HG03565 (cell line): Measurements from ENCODE around the gene FHIT.
"Not testable (repeated sequence)": the region's sequence is repeated elsewhere in the genome, so short reads cannot be mapped to it uniquely, and the experiment has no call there.

Experiments
- ATAC-seq: cut with Tn5 transposase; IDR thresholded peaks from one replicate; pipeline ENCODE4 v1.9.1; 2021; ENCODE audit warnings: mild to moderate bottlenecking, moderate library complexity; ENCODE audit not compliant: unreplicated experiment

Gene FHIT

DNA sequence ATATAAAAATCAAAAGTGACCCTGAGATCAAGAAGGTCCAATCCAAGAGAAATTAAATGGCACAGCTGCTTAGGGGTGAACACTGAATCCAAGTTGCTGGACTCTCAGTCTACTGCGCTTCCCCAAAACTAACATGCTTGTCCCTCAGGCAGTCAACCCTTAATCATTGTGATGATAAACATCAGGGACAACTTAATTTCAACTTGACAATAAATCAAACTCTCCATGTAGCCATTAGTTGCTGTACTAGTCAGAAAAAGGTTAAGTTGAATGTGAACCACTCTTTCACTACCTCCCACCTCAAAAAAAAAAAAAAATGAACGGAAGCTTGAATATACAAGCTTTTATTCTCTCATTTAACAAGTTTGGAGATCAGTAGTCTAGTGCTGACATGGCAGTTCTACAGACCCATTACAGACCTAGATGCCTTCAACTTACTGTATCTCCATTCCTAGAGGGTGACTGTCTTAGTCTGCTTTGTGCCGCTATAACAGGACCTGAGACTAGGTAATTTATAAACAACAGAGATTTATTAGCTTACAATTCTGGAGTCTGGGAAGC is 185.7 kb downstream of the FHIT start:
- ATAC-seq = no peak

GRCh38 chr3:61061092-61061723 is 190.0 kb downstream of the FHIT start:
- no peak for ATAC-seq

DNA sequence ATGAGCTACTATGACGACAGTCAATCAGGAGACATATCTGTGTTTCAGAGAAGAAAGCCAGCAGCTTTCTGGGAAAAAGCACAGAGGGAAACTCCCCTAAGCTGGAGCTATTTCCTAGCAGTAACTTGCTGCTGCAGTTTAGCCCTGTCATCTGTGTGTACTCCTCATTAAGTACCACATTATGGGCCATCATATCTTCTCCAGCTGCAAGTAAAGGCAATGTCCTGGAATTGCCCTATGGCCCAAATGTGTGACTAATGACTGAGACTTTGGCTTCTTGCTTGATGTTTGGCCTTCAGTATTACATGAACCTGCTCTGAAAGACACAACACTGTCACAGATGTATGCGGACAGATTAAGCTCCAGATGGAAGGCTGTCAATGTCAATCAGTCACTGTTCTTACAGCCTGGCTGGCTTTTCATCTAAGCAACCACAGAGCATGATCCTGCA is 190.8 kb downstream of the FHIT start:
- no peak for ATAC-seq

DNA sequence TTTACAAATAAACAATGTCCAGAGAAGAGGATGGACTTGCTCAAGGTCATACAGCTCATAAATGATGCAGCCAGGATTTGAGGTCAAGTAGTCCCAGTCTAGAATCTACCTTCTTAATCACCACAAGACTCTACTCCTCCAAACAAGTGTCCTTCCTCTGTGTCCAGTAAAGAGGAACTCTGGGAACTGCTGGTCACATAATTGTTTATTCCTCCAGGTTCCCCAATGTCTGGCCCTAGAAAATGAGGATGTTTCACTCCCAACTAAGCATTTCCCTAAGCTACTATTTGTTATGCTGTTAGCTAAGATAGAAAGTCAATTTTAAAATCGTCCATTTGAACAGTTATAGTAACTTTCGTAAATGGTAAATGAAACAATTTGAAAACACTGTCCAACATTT is 192.4 kb downstream of the FHIT start:
- ATAC-seq = no peak

DNA sequence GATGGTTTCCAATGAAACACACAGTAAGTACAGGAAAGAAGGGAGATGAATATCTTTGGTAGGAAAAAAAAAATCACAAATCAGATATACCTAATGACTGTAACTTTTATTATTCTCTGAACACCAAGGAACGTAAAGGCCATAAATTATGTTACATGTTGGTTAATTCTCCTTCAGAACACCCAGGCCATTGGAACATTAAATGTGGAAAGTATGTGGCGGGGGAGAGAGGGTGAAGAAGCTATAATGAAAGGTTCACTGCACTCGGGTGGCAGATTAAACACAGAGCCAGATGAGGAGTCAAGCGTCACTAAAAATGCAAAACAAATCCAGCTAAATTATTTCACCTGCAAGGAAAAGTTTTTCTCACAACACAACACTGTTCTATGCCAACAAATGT is 193.8 kb downstream of the FHIT start:
- ATAC-seq = no peak

DNA sequence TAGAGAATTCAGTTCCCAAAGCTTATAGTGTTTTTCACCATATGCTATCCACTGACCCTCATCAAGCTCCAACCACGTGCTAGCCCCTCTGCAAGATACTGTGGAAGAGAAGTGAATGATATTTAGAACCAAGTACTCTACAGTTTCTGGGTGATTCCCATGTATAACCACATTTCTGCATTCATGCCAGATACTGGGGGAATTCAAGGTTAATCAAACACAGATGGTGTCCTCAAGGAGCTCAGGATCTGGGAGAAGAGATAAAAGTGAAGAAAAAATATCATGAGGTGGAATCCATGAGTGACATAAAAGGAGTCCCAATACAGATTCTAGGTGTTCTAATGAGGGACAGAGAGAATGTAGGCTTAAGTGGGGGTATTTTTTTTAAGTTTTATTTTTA is 195.8 kb downstream of the FHIT start:
- no peak for ATAC-seq

DNA sequence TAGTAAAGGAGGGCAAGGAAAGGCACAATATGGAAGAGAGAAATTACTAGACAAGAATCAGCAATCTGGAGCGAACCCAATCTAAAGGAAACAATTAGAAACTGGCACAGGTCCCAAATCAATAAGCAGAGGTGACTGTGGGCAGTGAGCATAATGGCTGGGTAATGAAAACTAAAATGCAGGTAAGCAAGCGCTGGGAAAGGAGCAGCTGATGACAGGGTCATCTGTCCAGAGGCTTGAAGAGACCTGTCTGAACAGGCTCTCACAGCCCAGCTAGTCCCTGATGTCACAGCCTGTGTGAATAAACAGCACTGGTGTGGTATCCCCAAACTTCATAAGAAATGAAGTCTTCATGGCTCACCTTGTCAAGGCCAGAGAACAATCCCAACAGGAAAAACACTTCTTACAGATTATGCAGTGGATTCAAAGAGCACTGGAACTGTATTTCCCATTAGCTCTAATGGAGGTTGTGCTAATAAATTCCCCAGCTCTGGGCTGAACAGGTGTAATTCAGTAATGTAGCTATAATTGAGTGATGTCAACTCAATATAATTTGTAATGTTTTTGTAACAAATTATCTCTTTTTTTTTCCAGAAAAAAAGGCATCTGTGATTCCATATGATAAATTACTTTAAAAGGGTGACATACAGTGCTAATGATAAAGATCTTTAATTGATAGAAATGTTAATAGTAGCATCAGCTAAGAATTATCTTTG is 197.3 kb downstream of the FHIT start:
- ATAC-seq = no peak

DNA sequence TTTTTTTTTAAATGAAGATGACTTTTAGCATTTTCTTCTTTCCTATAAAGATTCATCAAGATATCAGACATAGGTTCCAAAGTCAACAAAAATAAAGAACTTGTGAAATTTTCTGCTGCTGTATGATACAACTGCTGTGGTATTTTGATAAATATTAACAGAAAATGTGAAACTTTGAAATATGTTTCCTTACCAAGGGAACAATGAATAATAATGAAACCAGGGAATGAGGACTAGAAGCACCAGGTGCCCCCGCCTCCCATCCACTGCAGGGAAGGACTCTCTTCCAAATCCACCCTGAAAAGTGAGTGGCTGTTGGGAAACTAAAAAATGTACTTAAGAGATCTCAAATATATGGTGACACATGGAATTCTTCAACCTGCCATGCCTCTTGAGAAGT is 198.4 kb downstream of the FHIT start:
- ATAC-seq = no peak

- ATAC-seq = no peak
Measured at GRCh38 chr3:61051666-61052065, 199.6 kb downstream of the FHIT start.

DNA sequence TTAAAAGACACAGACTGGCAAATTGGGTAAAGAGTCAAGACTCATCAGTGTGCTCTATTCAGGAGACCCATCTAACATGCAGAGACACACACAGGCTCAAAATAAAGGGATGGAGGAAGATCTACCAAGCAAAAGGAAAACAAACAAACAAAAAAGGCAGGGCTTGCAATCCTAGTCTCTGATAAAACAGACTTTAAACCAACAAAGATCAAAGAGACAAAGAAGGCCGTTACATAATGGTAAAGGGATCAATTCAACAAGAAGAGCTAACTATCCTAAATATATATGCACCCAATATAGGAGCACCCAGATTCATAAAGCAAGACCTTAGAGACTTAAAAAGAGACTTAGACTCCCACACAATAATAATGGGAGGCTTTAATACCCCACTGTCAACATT is 206.1 kb downstream of the FHIT start:
- ATAC-seq = not testable (repeated sequence)

- no peak for ATAC-seq
Measured at GRCh38 chr3:61043156-61043555, 208.1 kb downstream of the FHIT start.

GRCh38 chr3:61040618-61041017 is 210.6 kb downstream of the FHIT start:
- no peak for ATAC-seq

- ATAC-seq = no peak
Measured at GRCh38 chr3:61035573-61035972, 215.7 kb downstream of the FHIT start.

DNA sequence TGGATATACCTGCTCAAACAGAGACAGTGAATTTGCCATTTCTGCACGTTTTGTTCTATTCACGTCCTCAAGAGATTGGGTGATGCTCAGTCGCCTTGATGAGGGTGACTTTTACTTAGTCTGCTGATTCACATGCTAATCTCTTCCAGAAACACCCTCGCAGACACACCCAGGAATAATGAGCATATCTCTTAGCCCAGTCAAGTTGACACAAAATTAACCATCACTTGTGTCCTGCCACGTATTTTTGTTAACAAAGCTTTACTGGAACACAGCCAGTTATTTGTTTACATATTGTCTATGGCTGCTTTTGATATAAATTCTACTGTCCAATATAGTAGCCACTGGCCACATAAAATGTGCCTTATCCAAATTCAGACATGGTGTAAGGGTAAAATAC is 218.3 kb downstream of the FHIT start:
- no peak for ATAC-seq

GRCh38 chr3:61031503-61031902 is 219.7 kb downstream of the FHIT start:
- no peak for ATAC-seq

DNA sequence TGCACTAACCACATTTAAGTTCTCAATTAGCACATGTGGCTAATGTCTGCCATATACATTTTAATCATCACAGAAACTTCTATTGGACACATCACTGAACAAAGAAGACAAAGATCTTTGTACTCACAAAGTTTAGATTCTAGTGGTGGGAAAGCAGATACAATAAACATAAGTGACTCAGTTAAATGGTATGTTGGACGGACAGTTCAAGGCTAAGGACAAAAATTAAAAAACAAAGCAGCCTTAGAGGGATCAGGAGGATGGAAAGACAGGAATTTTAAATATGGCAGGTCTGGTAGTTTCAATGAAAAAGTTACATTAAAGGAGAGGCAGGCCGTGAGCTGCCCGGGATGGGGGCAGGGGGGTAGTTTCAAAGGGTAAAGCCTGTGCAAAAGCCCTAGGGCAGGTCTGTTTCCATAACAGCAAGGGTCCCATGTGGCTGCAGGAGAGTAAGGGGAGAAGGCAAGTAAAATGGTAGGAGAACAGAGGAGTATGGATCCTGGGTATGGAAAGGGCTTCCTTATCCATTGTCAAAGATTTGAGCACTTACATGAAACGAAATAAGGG is 220.7 kb downstream of the FHIT start:
- no peak for ATAC-seq

- ATAC-seq = no peak
Measured at GRCh38 chr3:61029194-61029593, 222.1 kb downstream of the FHIT start.

GRCh38 chr3:61018807-61019206 is 232.4 kb downstream of the FHIT start:
- ATAC-seq = no peak

DNA sequence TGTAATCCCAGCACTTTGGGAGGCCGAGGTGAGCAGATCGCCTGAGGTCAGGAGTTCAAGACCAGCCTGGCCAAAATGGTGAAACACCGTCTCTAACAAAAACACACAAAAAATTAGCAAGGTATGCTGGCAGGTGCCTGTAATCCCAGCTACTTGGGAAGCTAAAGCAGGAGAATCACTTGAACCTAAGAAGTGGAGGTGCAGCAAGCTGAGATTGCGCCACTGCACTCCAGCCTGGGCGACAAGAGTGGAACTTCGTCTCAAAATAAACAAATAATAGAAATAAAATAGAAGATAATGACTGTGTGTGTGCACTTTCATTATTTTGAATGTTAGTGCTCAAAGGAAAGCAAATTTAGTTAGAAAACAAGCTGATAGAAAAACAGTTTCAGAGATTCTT is 234.2 kb downstream of the FHIT start:
- ATAC-seq = not testable (repeated sequence)

- no peak for ATAC-seq
Measured at GRCh38 chr3:61015859-61016258, 235.4 kb downstream of the FHIT start.

DNA sequence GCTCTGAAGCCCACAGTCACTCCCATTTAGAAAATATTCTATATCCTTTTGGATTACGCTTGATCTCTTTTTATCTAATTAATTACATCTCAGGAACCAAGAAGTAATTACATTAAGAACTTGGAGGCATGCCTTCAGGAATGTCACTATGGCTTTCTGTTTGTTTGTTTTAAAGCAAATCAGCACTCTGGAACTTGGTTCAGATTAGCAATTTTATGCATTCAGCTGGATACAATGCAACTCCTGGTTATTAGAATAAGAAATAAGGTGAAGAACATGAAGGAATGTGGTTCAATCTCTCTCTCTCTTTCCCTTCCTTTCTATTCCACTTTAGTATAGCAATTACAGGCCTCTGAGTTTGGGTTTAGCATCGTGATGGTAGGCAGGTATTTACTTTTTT is 235.8 kb downstream of the FHIT start:
- no peak for ATAC-seq

DNA sequence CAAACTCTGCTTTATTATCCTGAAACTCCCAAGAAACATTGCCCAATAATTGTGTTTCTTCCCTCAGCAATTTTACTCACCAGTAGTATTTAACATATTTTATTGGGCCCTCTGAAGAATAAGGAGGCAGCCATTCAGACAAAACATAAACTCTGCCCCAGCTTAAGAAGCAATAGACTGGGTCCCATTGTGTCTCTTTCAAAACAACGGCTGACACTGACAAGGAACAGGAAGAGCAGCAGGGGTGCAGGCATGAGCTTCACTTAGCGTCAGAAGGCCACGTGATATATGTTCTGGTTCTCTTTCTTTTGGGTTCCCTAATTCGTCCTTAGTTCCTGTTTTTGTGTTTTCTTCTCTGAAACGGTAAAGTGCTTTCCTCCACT is 242.3 kb downstream of the FHIT start:
- no peak for ATAC-seq
